H1 (cell line): ENCODE results near the gene MKLN1. TPM values are rescaled to one million over a fixed set of nuclear protein-coding genes. Genes with fewer than 3 reads are reported as not detected.

Experiments used
- CTCF ChIA-PET: fragments of 300-600 bp; sonication (Branson Sonifier 250); formaldehyde crosslinking; loops from one replicate; lab custom pipeline; 2021; ENCODE audit not compliant: partially characterized antibody; lab: Charles Lee
- POLR2A ChIA-PET: fragments of 300-600 bp; sonication (Branson Sonifier 250); formaldehyde crosslinking; loops from one replicate; lab custom pipeline; 2021; ENCODE audit warnings: inconsistent platforms; ENCODE audit not compliant: partially characterized antibody; lab: Charles Lee
- DNase-seq, 2 experiments: peaks; one replicate each; pipeline versions ENCODE4 v3.0.0 to v3.0.0-alpha.2; 2010 to 2022; ENCODE audit warnings: low spot score in 2 of 2, low read depth in 1 of 2, mixed read lengths in 1 of 2
- FAIRE-seq: peaks from 2 replicates; lab custom pipeline; 2011; peaks lifted over from hg19 to GRCh38; lab: Jason Lieb, UNC
- H2AFZ ChIP-seq: 2 replicates; pipeline ENCODE4 v1.8.1; 2012; ENCODE audit warnings: low read length, inconsistent platforms
- H2AK5ac ChIP-seq: 2 replicates; pipeline ENCODE4 v1.6.1; 2013; ENCODE audit warnings: low read depth, low read length
- H2BK120ac ChIP-seq: replicated peaks from 2 replicates; pipeline ENCODE3; 2013; ENCODE audit warnings: low read depth, low read length, inconsistent platforms
- H2BK12ac ChIP-seq: 2 replicates; pipeline ENCODE4 v1.6.1; 2013; ENCODE audit warnings: low read depth, low read length
- H2BK15ac ChIP-seq: 2 replicates; pipeline ENCODE4 v1.6.1; 2013; ENCODE audit warnings: low read length
- H2BK20ac ChIP-seq: 2 replicates; pipeline ENCODE4 v1.6.1; 2013; ENCODE audit warnings: low read length
- H2BK5ac ChIP-seq: 2 replicates; pipeline ENCODE4 v1.6.1; 2013; ENCODE audit warnings: low read depth, low read length
- H3K14ac ChIP-seq: 2 replicates; pipeline ENCODE4 v1.6.1; 2013; ENCODE audit warnings: inconsistent platforms; ENCODE audit not compliant: insufficient read length
- H3K18ac ChIP-seq: 2 replicates; pipeline ENCODE4 v1.6.1; 2013; ENCODE audit warnings: low read length; ENCODE audit errors: extremely low read depth
- H3K23ac ChIP-seq: 2 replicates; pipeline ENCODE4 v1.6.1; 2013; ENCODE audit warnings: inconsistent platforms; ENCODE audit not compliant: insufficient read length
- H3K23me2 ChIP-seq: 2 replicates; pipeline ENCODE4 v1.6.1; 2013; ENCODE audit warnings: low read depth, low read length
- H3K27ac ChIP-seq: 2 replicates; pipeline ENCODE4 v1.6.1; 2011; ENCODE audit warnings: low read depth, low read length, inconsistent platforms
- H3K27me3 ChIP-seq, 4 experiments: replicated peaks in 1 of 4; 1 replicate in 1 of 4; 2 replicates in 3 of 4; pipeline versions ENCODE4 v1.6.1 to v1.8.1; 2011 to 2013; ENCODE audit warnings: low read length in 3 of 4, mild to moderate bottlenecking in 3 of 4, inconsistent platforms in 2 of 4, mixed read lengths in 2 of 4, moderate library complexity in 1 of 4; ENCODE audit not compliant: control insufficient read depth in 3 of 4, insufficient read depth in 3 of 4; ENCODE audit errors: extremely low read depth in 1 of 4
- H3K36me3 ChIP-seq, 4 experiments: 2 replicates each; pipeline versions ENCODE4 v1.6.1 to v1.8.1; 2011 to 2013; ENCODE audit warnings: mild to moderate bottlenecking in 4 of 4, low read length in 3 of 4, moderate library complexity in 2 of 4, control low read depth in 1 of 4, inconsistent platforms in 1 of 4; ENCODE audit not compliant: insufficient read depth in 4 of 4, control insufficient read depth in 2 of 4
- H3K4ac ChIP-seq: replicated peaks from 2 replicates; pipeline ENCODE3; 2013; ENCODE audit warnings: low read length, low read depth, mixed read lengths, inconsistent platforms; ENCODE audit not compliant: insufficient read length
- H3K4me1 ChIP-seq, 4 experiments: replicated peaks in 1 of 4; 1 replicate in 1 of 4; 2 replicates in 3 of 4; pipeline versions ENCODE4 v1.6.1 to v1.8.1; 2011 to 2013; ENCODE audit warnings: low read length in 3 of 4, inconsistent platforms in 2 of 4, mixed read lengths in 1 of 4; ENCODE audit not compliant: insufficient read depth in 4 of 4, control insufficient read depth in 3 of 4
- H3K4me2 ChIP-seq, 2 experiments: 2 replicates each; pipeline versions ENCODE4 v1.6.1 to v1.8.1; 2011 to 2013; ENCODE audit warnings: low read depth in 2 of 2, low read length in 2 of 2, control low read depth in 1 of 2, inconsistent platforms in 1 of 2, mild to moderate bottlenecking in 1 of 2; ENCODE audit not compliant: insufficient read depth in 1 of 2
- H3K4me3 ChIP-seq, 4 experiments: fragments of 200-600, 300-600 bp in 1 of 4; sonication (generic), shearing (Covaris generic), sonication (Bioruptor Twin) in 1 of 4; 2 replicates each; pipeline versions ENCODE4 v1.5.1 to v1.8.1; 2011 to 2016; ENCODE audit warnings: low read length in 4 of 4, low read depth in 3 of 4, control low read depth in 2 of 4, inconsistent platforms in 2 of 4, mild to moderate bottlenecking in 2 of 4, mixed read lengths in 1 of 4, moderate library complexity in 1 of 4; ENCODE audit not compliant: insufficient read depth in 2 of 4; ENCODE audit errors: extremely low read depth in 1 of 4
- H3K56ac ChIP-seq: replicated peaks from 2 replicates; pipeline ENCODE3; 2013; ENCODE audit warnings: low read depth, mild to moderate bottlenecking, mixed read lengths, low read length, inconsistent platforms; ENCODE audit not compliant: insufficient read length
- H3K79me1 ChIP-seq: 2 replicates; pipeline ENCODE4 v1.6.1; 2013; ENCODE audit warnings: low read depth, low read length, control low read depth
- H3K79me2 ChIP-seq, 2 experiments: 2 replicates each; pipeline versions ENCODE4 v1.6.1 to v1.8.1; 2012 to 2013; ENCODE audit warnings: low read length in 2 of 2, mild to moderate bottlenecking in 2 of 2, inconsistent platforms in 1 of 2; ENCODE audit not compliant: insufficient read depth in 2 of 2, control insufficient read depth in 1 of 2
- H3K9ac ChIP-seq, 4 experiments: replicated peaks in 1 of 4; 1 replicate in 1 of 4; 2 replicates in 3 of 4; pipeline versions ENCODE4 v1.6.1 to v1.8.1; 2011 to 2013; ENCODE audit warnings: low read depth in 3 of 4, low read length in 3 of 4, control low read depth in 2 of 4, mild to moderate bottlenecking in 2 of 4, moderate library complexity in 2 of 4, inconsistent platforms in 1 of 4; ENCODE audit errors: extremely low read depth in 1 of 4
- H3K9me3 ChIP-seq, 2 experiments: 2 replicates each; pipeline versions ENCODE4 v1.6.1 to v1.8.1; 2012 to 2013; ENCODE audit warnings: mild to moderate bottlenecking in 2 of 2, moderate library complexity in 2 of 2, control low read depth in 1 of 2, inconsistent platforms in 1 of 2, low read depth in 1 of 2, low read length in 1 of 2, mixed read lengths in 1 of 2; ENCODE audit not compliant: insufficient read depth in 2 of 2
- H4K20me1 ChIP-seq, 2 experiments: replicated peaks in 1 of 2; 2 replicates each; pipeline versions ENCODE3 to v1.8.1; 2011 to 2013; ENCODE audit warnings: inconsistent platforms in 2 of 2, low read length in 2 of 2, mild to moderate bottlenecking in 1 of 2; ENCODE audit not compliant: insufficient read depth in 2 of 2, control insufficient read depth in 1 of 2
- H4K5ac ChIP-seq: 2 replicates; pipeline ENCODE4 v1.6.1; 2013; ENCODE audit warnings: low read length, low read depth, mixed read lengths, inconsistent platforms; ENCODE audit not compliant: insufficient read length
- H4K8ac ChIP-seq: 2 replicates; pipeline ENCODE4 v1.8.0; 2013; ENCODE audit warnings: mild to moderate bottlenecking, moderate library complexity, low read length, inconsistent platforms; ENCODE audit not compliant: insufficient read depth; ENCODE audit errors: extremely low read depth
- H4K91ac ChIP-seq: replicated peaks from 2 replicates; pipeline ENCODE3; 2013; ENCODE audit warnings: low read length, mixed read lengths, inconsistent platforms; ENCODE audit not compliant: insufficient read length
- EGR1 ChIP-seq: IDR thresholded peaks from 2 replicates; pipeline ENCODE4 v1.6.1; 2011; ENCODE audit warnings: low read depth, low read length, borderline replicate concordance
- POLR2AphosphoS5 ChIP-seq: IDR thresholded peaks from 2 replicates; pipeline ENCODE4 v1.6.1; 2011; ENCODE audit warnings: low read depth, low read length
- WGBS, 2 experiments: shearing (Covaris generic) in 1 of 2; methylation state at CpG; one replicate each; pipeline versions ENCODE4 v1.1.6 to v1.1.7; 2013 to 2015; ENCODE audit warnings: low lambda C conversion rate in 2 of 2, mixed read lengths in 2 of 2, inconsistent platforms in 1 of 2, low coverage in 1 of 2, missing lambda C conversion rate in 1 of 2; ENCODE audit not compliant: insufficient replicate concordance in 2 of 2, insufficient coverage in 1 of 2, insufficient read length in 1 of 2; ENCODE audit errors: extremely low coverage in 1 of 2, missing lambda C conversion rate in 1 of 2; 5-methylcytosine and 5-hydroxymethylcytosine counted together
- polyA plus RNA-seq, 7 experiments: library from polyadenylated mRNA; depleted of rRNA in 3 of 7; stranded (reverse) in 5 of 7; unstranded in 2 of 7; fragments of >200 nt in 5 of 7; fragments of 200-250 nt in 2 of 7; gene quantifications; 1 replicate in 5 of 7; 2 replicates in 1 of 7; 4 replicates in 1 of 7; pipeline versions ENCODE4 v1.2.1 to v1.2.3, GENCODE V29; 2011 to 2013; ENCODE audit warnings: missing spikeins in 2 of 7, mixed read lengths in 2 of 7
- total RNA-seq: library from RNA; stranded (reverse); fragmentation: NEBNext Ultra II Directional; extraction: Animal tissue kit (Norgen Biotek cat#: 25700); gene quantifications from 2 replicates; pipeline ENCODE4 v1.2.1, GENCODE V29; 2021

Gene MKLN1
- total and polyA plus RNA-seq, 2 of the 8 experiments (the other 6 are each of a cell fraction or from before 2014, with no cell fraction given): 22.3 to 50.9 TPM

DNA sequence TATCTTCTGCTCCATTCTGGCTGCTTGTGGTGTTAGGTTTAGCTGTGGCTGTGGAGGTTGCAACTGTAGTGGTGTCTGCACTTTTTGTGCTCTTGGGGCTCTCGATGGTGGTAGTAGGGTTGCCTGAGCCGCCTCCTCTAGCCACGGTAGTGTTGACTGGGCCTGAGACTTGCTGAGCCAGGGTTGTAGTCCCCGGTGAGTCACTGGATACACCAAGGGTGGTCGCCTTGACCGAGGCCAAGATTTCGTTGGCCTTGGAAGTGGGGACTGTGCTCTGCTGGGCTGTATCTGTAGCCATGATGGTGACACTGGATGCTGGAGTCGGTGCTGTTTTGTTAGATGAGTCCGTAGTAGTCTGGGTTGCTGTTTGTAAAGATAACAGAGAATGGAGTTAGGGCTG lies 183.4 kb downstream of the MKLN1 start:
- Histone ChIP-seq H3K4me3 (no peak overlapping the region), H2BK15ac (no peak overlapping the region), H2BK5ac (peak overlapping the region; percentile 66; the same call in 1 of the 2 replicates), H3K56ac (no peak overlapping the region), H3K27me3 (no peaks in the 10 kb centered on the region), H3K4ac (no peak overlapping the region), H2BK20ac (no peak overlapping the region), H4K8ac (0 out of 2 replicates have a peak overlapping the region, but pooled peaks have one; percentile 4), H2BK120ac (no peak overlapping the region), H3K9me3 (no peaks in the 10 kb centered on the region), H4K20me1 (peaks cover 43 to 55% of the 10 kb centered on the region in 2 experiments), H4K5ac (no peak overlapping the region), H2AFZ (no peak overlapping the region), H3K79me1 (peaks cover 8% of the 10 kb centered on the region), H3K23me2 (no peaks in the 10 kb centered on the region), H3K27ac (no peak overlapping the region), H3K4me1 (peaks cover 0 to 12% (median 6%) of the 10 kb centered on the region in 4 experiments; a peak in 5 of 7 replicates), H3K36me3 (peaks cover 49 to 62% (median 53%) of the 10 kb centered on the region in 4 experiments), H3K23ac (no peak overlapping the region), H4K91ac (no peak overlapping the region), H3K9ac (no peak overlapping the region), H2AK5ac (no peak overlapping the region), H3K18ac (no peak overlapping the region), H3K14ac (no peak overlapping the region), H3K79me2 (peaks cover 13 to 91% of the 10 kb centered on the region in 2 experiments; a peak in 3 of 4 replicates), H2BK12ac (no peak overlapping the region), H3K4me2 (no peak overlapping the region)
- CTCF ChIA-PET: interaction anchor here (0.7 to 6.7 kb wide), 8 partner anchors 7 to 471 kb away, joined by 3 to 60 read pairs (median 12); no protein-coding TSS in a partner anchor
- DNase-seq (peak in 1 of 2 experiments; percentile 39), FAIRE-seq (no peak)
- TF ChIP-seq POLR2AphosphoS5 (peak; percentile 33), EGR1 (no peak)
- 87% methylated on average over 9 of the region's 9 CpGs; no CpG with 5 or more reads in 1 of the 2 experiments for WGBS, 2 experiments
- POLR2A ChIA-PET: interaction anchor here (1.1 to 1.5 kb wide), 3 partner anchors 8 to 28 kb away, joined by 4 to 5 read pairs (median 5); no protein-coding TSS in a partner anchor
